IMR-90 (cell line): ENCODE results near the gene SIGLEC11.

Source experiments
- CHD1 ChIP-seq: IDR thresholded peaks from 2 replicates; pipeline ENCODE4 v1.6.1; 2012; ENCODE audit warnings: low read depth, low read length, improper control_type of control experiment
- CTCF ChIP-seq: conservative IDR thresholded peaks from 2 replicates; pipeline ENCODE4 v1.5.1; 2012; ENCODE audit warnings: mild to moderate bottlenecking, low read depth, low read length, improper control_type of control experiment
- FOS ChIP-seq: fragments of 150-350 bp; IDR thresholded peaks from 2 replicates; pipeline ENCODE4 v1.6.1; 2016; ENCODE audit warnings: low read depth, low read length
- MAFK ChIP-seq: IDR thresholded peaks from 2 replicates; pipeline ENCODE4 v1.6.1; 2012; ENCODE audit warnings: low read depth, low read length, improper control_type of control experiment
- POLR2A ChIP-seq: IDR thresholded peaks from 2 replicates; pipeline ENCODE4 v1.6.1; 2012; ENCODE audit warnings: mild to moderate bottlenecking, low read depth, low read length
- RFX5 ChIP-seq: IDR thresholded peaks from 2 replicates; pipeline ENCODE4 v1.8.0; 2012; ENCODE audit warnings: low read depth, mild to moderate bottlenecking, low read length, moderate library complexity
- USF2 ChIP-seq: fragments of 150-350 bp; IDR thresholded peaks from 2 replicates; pipeline ENCODE4 v1.6.1; 2017; ENCODE audit warnings: mild to moderate bottlenecking, antibody characterized with exemption, low read length, low read depth

GRCh38 chr19:49920624-49921363 lies 40.2 kb downstream of the SIGLEC11 start:
- TF ChIP-seq POLR2A (no peak), RFX5 (no peak), CTCF (no peak), USF2 (no peak), MAFK (no peak), FOS (no peak), CHD1 (no peak)
